HepG2 (cell line): Measurements from ENCODE around the gene TM9SF2. TPM values are rescaled to one million over a fixed set of nuclear protein-coding genes. Genes with fewer than 3 reads are reported as not detected.

Experiments
- DMTF1 ChIP-seq: sonication (generic); formaldehyde crosslinking; IDR thresholded peaks from 2 replicates; pipeline ENCODE4 v1.4.0; 2020; ENCODE audit warnings: mild to moderate bottlenecking, missing genetic modification reagents
- ESRRA ChIP-seq: sonication (generic); formaldehyde crosslinking; IDR thresholded peaks from 2 replicates; pipeline ENCODE4 v1.5.1; 2020; ENCODE audit warnings: mild to moderate bottlenecking, low read depth, missing genetic modification reagents
- FOXP1 ChIP-seq, 2 experiments: fragments of 450-650 bp in 1 of 2; IDR thresholded peaks; 2 replicates each; pipeline ENCODE4 v1.6.1; 2017 to 2018; ENCODE audit warnings: antibody characterized with exemption in 1 of 2
- GABPA ChIP-seq, 2 experiments: IDR thresholded peaks; 2 replicates each; pipeline ENCODE4 v1.6.1; 2011 to 2016; ENCODE audit warnings: low read depth in 2 of 2, low read length in 1 of 2, missing biosample characterization in 1 of 2, missing genetic modification characterization in 1 of 2
- HNF1A ChIP-seq, 2 experiments: sonication (generic) in 1 of 2; formaldehyde crosslinking in 1 of 2; IDR thresholded peaks; 2 replicates each; pipeline versions ENCODE4 v1.4.0 to v1.6.1; 2016 to 2020; ENCODE audit warnings: borderline replicate concordance in 1 of 2, low read depth in 1 of 2, mild to moderate bottlenecking in 1 of 2, missing genetic modification reagents in 1 of 2
- KDM5A ChIP-seq: fragments of 200-600 bp; sonication (generic); IDR thresholded peaks from 2 replicates; pipeline ENCODE4 v1.7.0; 2018; ENCODE audit warnings: antibody characterized with exemption, mild to moderate bottlenecking, low read length, borderline replicate concordance
- KLF11 ChIP-seq: IDR thresholded peaks from 2 replicates; pipeline ENCODE4 v1.6.1; 2016; ENCODE audit warnings: missing compliant biosample characterization
- MAFK ChIP-seq, 2 experiments: IDR thresholded peaks in 1 of 2; conservative IDR thresholded peaks in 1 of 2; 2 replicates each; pipeline ENCODE4 v1.6.1; 2011; ENCODE audit warnings: improper control_type of control experiment in 2 of 2, low read length in 2 of 2
- NFIC ChIP-seq: IDR thresholded peaks from 2 replicates; pipeline ENCODE4 v1.6.1; 2012; ENCODE audit warnings: mild to moderate bottlenecking, low read length, inconsistent platforms
- SATB2 ChIP-seq: sonication (generic); formaldehyde crosslinking; IDR thresholded peaks from 2 replicates; pipeline ENCODE4 v1.5.0; 2020; ENCODE audit warnings: missing genetic modification reagents
- SRY ChIP-seq: sonication (generic); formaldehyde crosslinking; IDR thresholded peaks from 2 replicates; pipeline ENCODE4 v1.8.0; 2022; ENCODE audit warnings: mild to moderate bottlenecking, missing genetic modification reagents
- TEF ChIP-seq: sonication (generic); formaldehyde crosslinking; IDR thresholded peaks from 2 replicates; pipeline ENCODE4 v1.5.0; 2020; ENCODE audit warnings: missing genetic modification reagents
- ZNF260 ChIP-seq: sonication (generic); formaldehyde crosslinking; IDR thresholded peaks from 2 replicates; pipeline ENCODE4 v1.4.0; 2020; ENCODE audit warnings: missing genetic modification reagents, low read depth, mild to moderate bottlenecking, borderline replicate concordance
- ZNF574 ChIP-seq: sonication (generic); formaldehyde crosslinking; IDR thresholded peaks from 2 replicates; pipeline ENCODE4 v1.4.0; 2020; ENCODE audit warnings: missing genetic modification reagents
- ZNF580 ChIP-seq: IDR thresholded peaks from 2 replicates; pipeline ENCODE4 v1.6.1; 2016; ENCODE audit warnings: low read depth, borderline replicate concordance
- ZNF83 ChIP-seq: sonication (generic); formaldehyde crosslinking; IDR thresholded peaks from 2 replicates; pipeline ENCODE4 v1.4.0; 2020; ENCODE audit warnings: missing genetic modification reagents, mild to moderate bottlenecking, borderline replicate concordance
- polyA plus RNA-seq, 8 experiments: library from polyadenylated mRNA; depleted of rRNA in 3 of 8; stranded (reverse) in 7 of 8; unstranded in 1 of 8; fragments of >200 nt; fragmentation: Illumina TruSeq in 4 of 8; extraction: Trizol in 4 of 8; gene quantifications; 2 replicates each; pipeline versions ENCODE4 v1.2.1 to v1.2.3, GENCODE V29; 2011 to 2016; ENCODE audit warnings: low read depth in 4 of 8, missing spikeins in 1 of 8, mixed read lengths in 1 of 8; ENCODE audit not compliant: insufficient read depth in 1 of 8
- total RNA-seq, 5 experiments: library from RNA; depleted of rRNA; stranded (reverse); fragments of >200 nt; fragmentation: Illumina TruSeq; extraction: Trizol; gene quantifications; 2 replicates each; pipeline ENCODE4 v1.2.3, GENCODE V29; 2016; ENCODE audit warnings: low read depth in 1 of 5

Gene TM9SF2
- total and polyA plus RNA-seq, 2 of the 13 experiments (the other 11 are each of a cell fraction or from before 2014, with no cell fraction given): 94.1 to 123 TPM

GRCh38 chr13:99496184-99497142, 4.8 kb upstream of the TM9SF2 start (continued):
- TF ChIP-seq ZNF574 (CRISPR knock-in tag) (peak; percentile 52), SATB2 (CRISPR knock-in tag) (no peak), HNF1A (IDR thresholded peaks at IDR 0.05; ENCODE audit: low read depth) (no peak), HNF1A (CRISPR knock-in tag; IDR thresholded peaks at IDR 0.05; ENCODE audit: borderline replicate concordance) (peak; percentile 25; the same call in 1 of the 2 replicates), DMTF1 (CRISPR knock-in tag) (no peak), ESRRA (CRISPR knock-in tag) (0 out of 2 replicates have a peak, but pooled peaks have one; percentile 48), KDM5A (no peak; the same call in 1 of the 2 replicates), KLF11 (CRISPR knock-in tag) (no peak), SRY (CRISPR knock-in tag) (no peak), TEF (no peak), GABPA (IDR thresholded peaks at IDR 0.05; ENCODE audit: low read depth, low read length) (no peak), GABPA (CRISPR knock-in tag; IDR thresholded peaks at IDR 0.05; ENCODE audit: low read depth) (peak; percentile 42; the same call in 1 of the 2 replicates), FOXP1 (IDR thresholded peaks at IDR 0.05) (no peak), FOXP1 (CRISPR knock-in tag; IDR thresholded peaks at IDR 0.05) (no peak), MAFK (conservative IDR thresholded peaks at IDR 0.05 in 1 of 2, IDR thresholded peaks at IDR 0.05 in 1 of 2; ENCODE audit: low read length in 2 of 2) (no peak), ZNF580 (CRISPR knock-in tag) (no peak), ZNF83 (CRISPR knock-in tag) (no peak), ZNF260 (CRISPR knock-in tag) (no peak), NFIC (peak; percentile 30; the same call in 1 of the 2 replicates)
